Dermis microvascular lymphatic vessel endothelial cell (primary cell): ENCODE data around the gene PLXNB2. TPM values are rescaled to one million over a fixed set of nuclear protein-coding genes. Genes with fewer than 3 reads are reported as not detected.

Source experiments
- DNase-seq, 2 donors: peaks; one replicate each; pipeline versions ENCODE4 v3.0.0 to v3.0.0-alpha.2; 2010; ENCODE audit warnings: low read depth in 2 of 2
- total RNA-seq: library from RNA; depleted of rRNA; stranded (reverse); fragments of >200 nt; gene quantifications from 2 replicates; pipeline ENCODE4 v1.2.1, GENCODE V29; 2014

PLXNB2 gene
- total RNA-seq, 1 donor from 2014 or later, result 49.4 TPM

DNA sequence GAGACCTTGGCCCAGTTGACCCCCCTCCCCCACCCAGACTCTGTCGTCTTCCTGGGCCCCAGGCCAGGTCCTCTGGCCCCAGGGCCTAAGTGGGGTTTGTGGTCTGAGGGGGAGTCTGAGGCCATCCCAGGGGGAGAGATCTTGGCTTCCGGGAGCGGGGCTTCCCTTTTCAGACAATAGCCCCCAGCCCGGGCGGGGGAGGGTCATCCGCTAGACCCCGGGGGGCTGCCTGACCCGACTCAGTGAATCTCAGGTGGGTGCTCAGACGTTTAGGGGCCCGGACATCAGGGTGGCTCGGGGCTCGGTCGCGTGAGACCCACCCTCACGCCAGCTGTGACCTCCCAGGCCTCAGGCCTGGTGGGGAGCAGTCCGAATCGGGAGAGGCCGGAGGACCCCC lies 37.9 kb downstream of the PLXNB2 start:
- no peak for DNase-seq

GRCh38 chr22:50268655-50269113 lies 38.8 kb downstream of the PLXNB2 start:
- peak in 1 of 2 donors; percentile 36 for DNase-seq

DNA sequence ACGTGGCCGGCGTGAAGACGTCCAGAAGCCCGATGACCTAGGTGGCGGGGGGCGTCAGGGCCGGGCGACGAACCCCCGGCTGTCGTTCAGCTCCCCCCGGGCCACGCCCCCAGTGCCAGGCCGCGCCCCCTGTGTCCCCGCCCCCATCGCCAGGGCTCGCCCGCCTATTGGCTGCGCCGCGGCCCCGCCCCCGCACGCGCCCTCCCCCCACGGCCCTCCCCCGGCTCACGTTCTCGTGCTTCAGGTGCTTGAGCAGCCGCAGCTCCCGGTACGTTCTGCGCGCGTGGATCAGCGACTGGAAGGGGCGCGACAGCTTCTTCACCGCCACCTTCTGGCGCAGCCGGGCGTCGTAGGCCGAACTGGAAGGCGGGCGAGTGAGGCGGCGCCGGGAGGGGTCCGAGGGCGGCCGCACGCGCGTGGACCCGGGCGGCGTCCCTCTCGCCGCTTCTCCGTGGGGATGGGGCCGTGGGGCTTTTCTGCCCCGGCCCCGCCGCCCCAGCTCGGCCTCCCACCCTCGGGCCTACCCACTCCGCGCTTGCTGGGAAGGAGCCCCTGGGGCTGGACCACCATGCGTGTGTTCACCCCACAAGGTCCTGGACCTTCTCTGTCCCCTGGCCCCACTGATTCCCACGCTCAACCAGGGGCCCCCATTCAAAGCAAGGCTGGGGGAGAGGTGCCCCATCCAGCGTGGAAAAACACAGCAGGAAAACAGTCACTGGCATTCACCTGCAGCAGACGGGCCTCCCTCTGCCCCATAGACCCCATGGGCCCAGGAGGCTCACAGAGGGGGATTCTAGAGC lies 39.7 kb downstream of the PLXNB2 start:
- peak in 1 of 2 donors; percentile 55 for DNase-seq

- no peak for DNase-seq
Measured at GRCh38 chr22:50266994-50267393, 40.5 kb downstream of the PLXNB2 start.

GRCh38 chr22:50264946-50265669 lies 42.3 kb downstream of the PLXNB2 start:
- DNase-seq, result no peak

GRCh38 chr22:50264104-50264745 lies 43.2 kb downstream of the PLXNB2 start:
- DNase-seq, result no peak

GRCh38 chr22:50262973-50263617 lies 44.4 kb downstream of the PLXNB2 start:
- no peak for DNase-seq

- DNase-seq, result no peak
Measured at GRCh38 chr22:50262460-50262911, 45.0 kb downstream of the PLXNB2 start.

DNA sequence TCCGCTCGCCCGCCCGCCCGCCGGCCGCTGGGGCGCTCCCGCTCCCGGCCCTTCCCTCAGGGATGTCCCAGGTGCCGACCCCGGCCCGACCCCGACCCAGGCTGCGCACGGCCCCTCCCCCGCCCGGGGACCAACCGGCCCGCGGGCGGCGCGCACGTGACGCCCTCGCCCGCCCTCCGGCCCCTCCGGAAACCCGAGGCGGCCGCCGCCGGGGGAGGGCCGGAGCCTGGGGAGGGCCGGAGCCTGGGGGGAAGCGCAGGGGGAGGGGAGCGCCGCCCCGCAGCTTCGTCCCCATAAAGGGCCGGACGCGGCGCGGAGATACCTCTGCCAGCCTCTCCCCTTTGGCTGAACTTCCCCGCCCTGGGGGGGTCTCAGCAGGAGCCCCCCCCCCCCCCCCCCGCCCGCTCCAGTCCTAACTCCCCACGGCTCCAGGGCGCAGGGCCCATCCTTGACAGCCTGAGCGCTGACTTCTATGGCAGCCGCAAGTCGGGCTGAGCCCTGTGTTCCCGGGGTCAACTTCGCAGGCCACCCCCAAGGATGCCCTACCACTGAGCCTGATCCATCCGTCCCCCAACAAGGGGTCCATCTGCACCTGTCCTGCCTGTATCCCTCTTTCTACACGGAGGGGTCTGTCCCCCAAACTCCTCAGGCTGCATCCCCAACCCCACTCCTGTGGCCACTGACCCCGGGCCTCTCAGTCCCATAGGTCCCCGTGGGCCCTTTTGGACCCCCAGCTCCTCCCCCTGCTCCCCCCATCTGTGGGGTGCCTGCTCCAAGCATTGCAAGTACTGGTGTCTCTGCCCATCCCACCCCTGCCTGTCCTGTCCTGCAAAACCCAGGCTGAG lies 45.6 kb downstream of the PLXNB2 start, which contains the start of gene MAPK12:
Gene MAPK12, minus strand, starts transcription at position 69 of the 845 bp plus-strand sequence. CDS start 174 bp downstream, outside the sequence.
- peak in 1 of 2 donors; percentile 67 for DNase-seq

- peak in 1 of 2 donors; percentile 69 for DNase-seq
Measured at GRCh38 chr22:50260801-50261614, 46.4 kb downstream of the PLXNB2 start.

- DNase-seq, result no peak
Measured at GRCh38 chr22:50260434-50260800, 47.0 kb downstream of the PLXNB2 start.

DNA sequence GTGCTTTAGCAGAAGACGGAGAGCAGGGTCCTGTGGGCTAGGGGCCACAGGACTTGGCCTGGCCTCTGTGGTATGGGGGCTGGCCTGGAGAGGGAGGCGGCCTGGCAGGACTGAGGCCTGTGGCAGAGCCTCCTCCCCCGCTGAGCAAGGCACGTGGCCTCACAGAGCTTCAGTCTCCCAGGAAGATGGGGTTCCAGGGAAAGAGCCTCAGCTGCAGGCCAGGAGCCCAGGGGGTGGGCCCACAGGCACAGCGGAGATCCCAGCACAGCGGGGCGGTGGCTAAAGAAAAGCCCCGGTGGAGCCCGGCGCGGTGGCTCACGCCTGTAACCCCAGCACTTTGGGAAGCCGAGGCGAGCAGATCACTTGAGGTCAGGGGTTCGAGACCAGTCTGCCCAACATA lies 48.1 kb downstream of the PLXNB2 start:
- DNase-seq, result no peak

DNA sequence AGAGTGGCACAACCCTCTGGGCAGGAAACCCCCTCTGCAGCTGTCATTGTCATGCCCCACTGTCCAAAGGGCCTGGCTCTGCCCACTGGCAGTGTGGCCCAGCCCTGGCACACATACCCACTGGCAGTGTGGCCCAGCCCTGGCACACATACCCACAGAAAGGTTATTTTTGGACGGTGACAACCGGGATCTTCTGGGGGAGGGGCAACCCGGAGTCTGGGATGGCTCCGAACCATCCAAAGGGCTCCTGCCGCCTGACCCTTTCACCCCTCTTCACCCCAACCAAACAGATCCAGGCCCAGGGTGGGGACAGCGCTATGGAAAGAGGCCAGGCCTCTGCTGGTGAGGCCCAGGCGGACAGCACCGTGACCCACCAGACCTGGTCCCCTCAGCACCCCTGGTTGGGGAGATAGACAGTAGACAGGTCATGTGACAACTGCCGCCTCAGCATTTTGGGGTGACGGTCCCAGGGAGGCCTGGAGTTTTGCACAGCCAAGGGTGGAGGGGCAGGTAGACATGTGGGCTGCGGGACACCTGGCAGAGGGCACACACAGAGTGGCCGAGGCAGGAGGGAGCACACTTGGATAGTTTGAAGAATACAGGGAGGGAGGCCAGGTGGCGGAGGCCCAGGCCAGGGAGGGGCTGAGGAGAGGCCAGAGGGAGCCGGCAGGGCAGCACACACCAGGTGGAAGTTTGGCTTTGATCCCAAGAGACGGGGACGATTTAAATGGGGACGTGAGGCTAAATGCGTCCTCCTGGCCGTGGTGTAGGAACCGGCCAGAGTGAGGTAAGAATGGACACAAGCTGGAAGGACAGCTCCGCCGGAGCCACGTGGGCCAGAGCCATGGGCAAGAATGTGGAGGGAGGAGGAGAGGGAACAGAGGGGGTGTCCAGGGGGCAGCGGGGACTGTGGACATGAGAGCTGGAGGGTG lies 48.8 kb downstream of the PLXNB2 start:
- no peak for DNase-seq

GRCh38 chr22:50257451-50258360 lies 49.7 kb downstream of the PLXNB2 start:
- no peak for DNase-seq

- no peak for DNase-seq
Measured at GRCh38 chr22:50257041-50257440, 50.4 kb downstream of the PLXNB2 start.

GRCh38 chr22:50256258-50256862 lies 51.1 kb downstream of the PLXNB2 start:
- no peak for DNase-seq

DNA sequence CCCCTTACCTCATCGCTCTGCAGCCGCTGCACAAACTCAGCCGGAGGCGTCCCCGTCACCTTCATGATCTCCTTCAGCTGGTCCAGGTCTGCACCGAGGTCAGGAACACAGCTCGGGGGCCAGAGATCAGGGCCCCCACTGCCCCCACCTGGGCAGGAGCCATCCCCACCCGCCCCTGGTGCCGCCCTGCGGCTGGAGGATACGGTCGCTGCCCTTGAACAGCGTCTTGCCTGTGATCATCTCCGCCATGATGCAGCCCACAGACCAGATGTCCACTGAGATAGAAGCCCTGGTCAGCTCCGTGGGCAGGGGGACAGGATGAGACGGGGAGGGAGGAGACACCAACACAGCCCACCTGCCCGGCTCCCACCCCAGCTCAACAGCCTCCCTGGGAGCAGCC lies 51.8 kb downstream of the PLXNB2 start:
- no peak for DNase-seq
